CD4-positive, alpha-beta T cell treated with Interferon alpha-2 for 1 hour (primary cell): ENCODE data around the gene ALPL.

Experiments used
- DNase-seq, 2 donors: peaks; one replicate each; pipeline ENCODE4 v3.0.0-alpha.2; 2020 to 2022

ALPL gene

DNA sequence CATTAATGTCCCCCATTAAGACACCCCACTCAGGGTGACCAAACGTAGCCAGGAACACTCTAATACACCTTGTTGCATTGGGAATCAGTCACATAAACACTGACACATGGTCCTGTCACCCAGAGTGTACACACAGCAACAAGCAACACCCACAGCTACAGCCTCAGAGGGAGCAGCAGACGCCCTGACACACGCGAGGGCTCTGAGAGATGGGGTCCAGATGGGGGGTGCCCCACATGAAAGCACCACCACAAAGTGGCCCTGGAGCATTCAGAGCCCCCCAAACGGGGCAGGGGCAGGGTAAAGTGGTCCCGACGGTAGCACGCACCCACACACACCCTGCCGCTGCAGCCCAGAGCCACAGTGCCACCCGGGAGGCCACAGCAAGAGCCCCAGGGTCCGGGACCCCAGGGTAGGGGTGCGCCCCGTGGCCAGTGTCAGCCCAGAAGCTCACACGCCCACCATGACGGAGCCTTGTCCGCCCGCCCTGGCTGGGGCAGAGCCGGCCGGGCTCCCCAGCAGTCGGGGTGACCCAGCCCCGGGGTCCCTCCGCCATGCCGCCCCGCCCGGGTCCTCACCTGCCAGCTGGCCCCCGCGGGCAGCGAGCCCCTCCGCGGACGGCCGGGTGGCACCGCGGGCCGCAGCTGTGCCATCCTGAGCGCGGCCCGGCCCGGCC lies 112.7 kb downstream of the ALPL start:
- no peak for DNase-seq

DNA sequence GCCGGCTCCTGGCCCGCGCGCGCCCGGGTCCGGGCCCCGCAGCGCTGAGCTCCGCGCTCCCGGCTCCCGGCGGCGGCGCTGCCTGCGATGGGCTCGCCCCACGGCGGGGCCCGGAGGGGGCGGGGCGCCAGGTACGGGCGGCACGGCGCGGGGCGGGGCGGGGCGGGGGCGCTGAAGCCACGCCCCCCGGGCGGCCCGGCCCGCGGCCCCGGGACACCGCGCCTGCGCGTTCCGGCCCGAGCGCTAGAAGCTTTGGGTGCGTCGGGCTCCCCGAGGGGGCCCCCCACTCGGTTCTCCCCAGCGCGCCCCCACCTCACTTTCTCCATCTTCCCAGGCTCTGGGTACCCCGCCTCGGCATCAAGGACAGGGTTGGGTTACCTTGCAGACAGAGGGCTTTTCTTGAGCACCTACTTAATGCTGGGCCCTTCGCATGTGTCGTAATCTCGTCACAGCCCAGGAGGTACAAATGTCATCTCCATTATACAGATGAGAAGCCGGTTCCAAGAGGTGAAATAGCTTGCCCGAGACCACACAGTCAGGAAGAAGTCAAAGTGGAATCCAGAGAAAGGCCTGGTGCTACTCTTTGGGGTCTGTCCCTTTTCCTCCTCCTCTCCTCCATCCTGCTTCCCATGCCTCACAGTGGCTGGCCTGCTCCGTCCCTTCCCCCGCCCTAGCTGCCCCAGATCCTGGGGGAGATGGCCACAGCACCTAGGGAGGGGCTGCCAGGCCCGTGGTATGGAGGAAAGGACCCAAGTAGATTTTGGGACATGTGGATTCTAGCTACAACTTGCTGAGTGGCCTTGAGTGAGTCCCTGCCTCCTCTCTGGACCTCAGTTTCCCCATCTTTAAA lies 113.5 kb downstream of the ALPL start:
- DNase-seq = peak; percentile 17 to 51

GRCh38 chr1:21623410-21623961 lies 114.3 kb downstream of the ALPL start:
- no peak for DNase-seq

GRCh38 chr1:21624571-21625389 lies 115.6 kb downstream of the ALPL start:
- DNase-seq = no peak

DNA sequence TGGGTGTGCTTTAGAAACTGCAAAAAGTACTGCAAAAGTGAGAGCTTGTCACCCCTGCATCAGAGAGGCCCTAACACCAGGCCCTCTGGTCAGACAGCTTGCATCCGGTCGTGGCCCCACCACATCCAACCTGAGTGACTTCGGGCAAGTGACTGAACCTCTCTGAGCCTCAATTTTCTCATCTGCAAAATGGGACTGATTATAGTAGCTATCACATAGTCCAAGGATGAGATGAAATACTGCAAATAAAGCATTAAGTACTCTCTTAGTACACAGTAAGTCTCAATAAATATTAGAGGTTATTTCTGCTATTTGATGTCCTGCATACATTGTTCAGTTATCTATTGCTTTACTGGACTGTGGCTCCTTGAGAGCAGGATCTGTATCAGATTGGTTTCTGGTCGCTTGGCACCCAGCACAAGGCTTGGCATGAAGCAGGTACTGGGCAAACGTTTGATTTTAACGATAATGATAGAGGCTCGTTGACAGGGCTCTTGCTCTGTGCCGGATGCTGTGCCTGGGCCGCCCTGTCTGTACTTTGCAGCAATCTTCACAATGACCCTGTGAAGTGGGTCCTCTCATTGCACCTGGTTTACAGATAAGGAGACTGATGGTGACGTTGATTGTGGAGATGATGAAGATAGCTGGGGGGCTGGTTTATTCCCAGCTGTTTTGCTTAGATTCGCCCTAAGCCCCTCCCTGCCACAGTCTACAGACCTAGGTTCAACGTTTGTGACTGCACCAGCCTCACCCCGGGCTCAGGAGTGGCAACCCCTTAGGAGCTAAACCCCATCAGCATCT lies 116.4 kb downstream of the ALPL start:
- no peak for DNase-seq

DNA sequence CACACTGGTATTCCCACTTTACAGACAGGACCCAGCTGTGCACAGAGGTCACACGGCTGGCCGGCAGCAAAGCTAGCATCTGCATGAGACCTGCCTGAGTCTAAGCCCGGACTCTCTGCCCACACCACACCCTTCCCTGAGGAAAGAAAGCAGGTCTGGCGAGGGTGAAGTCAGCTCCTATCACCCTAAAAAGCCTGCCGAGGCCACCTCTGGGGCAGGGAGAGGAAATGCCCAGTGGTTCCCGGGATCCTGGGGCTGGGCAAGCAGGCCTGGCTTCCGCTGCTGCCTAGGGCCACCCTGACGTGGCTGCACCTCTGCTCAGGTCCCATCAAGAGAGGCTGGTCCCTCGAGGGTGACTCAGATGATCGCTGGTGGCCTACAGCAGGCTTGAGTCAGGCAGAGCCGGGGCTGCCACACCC lies 117.7 kb downstream of the ALPL start:
- DNase-seq = no peak
